ENCODE data around the gene TMEM86B. TPM values are rescaled to one million over a fixed set of nuclear protein-coding genes. Genes with fewer than 3 reads are reported as not detected.

Gene TMEM86B
- total RNA-seq, 1 donor from 2014 or later, result 3.9 TPM

DNA sequence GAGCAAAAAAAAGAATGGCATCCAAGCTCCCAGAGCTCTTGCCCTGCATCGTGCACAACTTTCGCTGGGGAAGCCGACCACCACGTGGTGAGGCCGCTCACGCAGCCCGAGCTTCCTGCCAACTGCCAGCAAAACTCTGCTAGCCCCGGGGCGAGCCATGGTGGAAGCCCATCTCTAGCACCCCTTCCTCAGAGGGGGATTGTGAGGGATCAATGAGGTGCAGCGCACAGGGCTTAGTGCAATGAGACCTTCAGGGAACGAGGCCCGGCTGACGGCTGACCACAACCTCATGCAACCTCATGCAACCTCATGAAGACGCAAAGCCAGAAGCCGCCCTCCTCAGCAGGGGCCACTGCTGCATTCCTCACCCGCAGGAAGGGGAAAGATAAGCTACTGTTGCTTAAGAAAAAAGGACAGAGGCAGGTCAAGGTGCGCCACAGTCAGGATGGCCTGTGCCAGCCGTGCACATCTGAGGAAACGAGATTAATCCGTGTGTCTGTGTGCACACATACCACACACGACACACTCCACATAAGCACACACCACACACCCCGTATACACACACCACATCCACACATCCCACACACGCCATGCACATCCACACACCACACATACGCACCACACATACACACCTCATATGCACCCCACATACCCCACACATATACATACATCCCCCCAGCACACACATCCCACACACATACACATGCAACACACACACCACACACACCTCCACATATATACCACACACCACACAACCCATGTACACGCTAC is 41.8 kb upstream of the TMEM86B start:
- Histone ChIP-seq H3K4me2 (ENCODE audit: low read length) (no peak overlapping the region), H2AFZ (ENCODE audit: low read depth, low read length) (no peak overlapping the region), H3K9me3 (ENCODE audit: insufficient read depth, low read depth, low read length) (peaks cover 4% of the 10 kb centered on the region), H3K79me2 (ENCODE audit: insufficient read depth, low read length) (peaks cover 5% of the 10 kb centered on the region), H3K36me3 (ENCODE audit: insufficient read depth, low read length) (no peaks in the 10 kb centered on the region), H4K20me1 (ENCODE audit: insufficient read depth, low read length) (peaks cover 6% of the 10 kb centered on the region), H3K4me1 (ENCODE audit: insufficient read depth, low read length) (no peaks in the 10 kb centered on the region), H3K27ac (ENCODE audit: low read depth, low read length) (no peak overlapping the region), H3K9ac (ENCODE audit: low read length) (no peak overlapping the region), H3K4me3 (ENCODE audit: insufficient read depth, low read depth, low read length) (no peak overlapping the region), H3K27me3 (ENCODE audit: insufficient read depth, low read length) (no peaks in the 10 kb centered on the region)
- DNase-seq (ENCODE audit: low read depth) (no peak), FAIRE-seq (no peak)
- Mint-ChIP-seq H3K9me3 (ENCODE audit: unreplicated experiment) (peaks cover 2% of the 10 kb centered on the region), H3K4me3 (ENCODE audit: unreplicated experiment) (no peak overlapping the region), H3K4me1 (ENCODE audit: low read depth, unreplicated experiment) (no peaks in the 10 kb centered on the region), H3K27ac (ENCODE audit: unreplicated experiment) (no peak overlapping the region), H3K27me3 (ENCODE audit: low read depth, unreplicated experiment) (no peaks in the 10 kb centered on the region), H3K36me3 (ENCODE audit: low read depth, unreplicated experiment) (peaks cover 18% of the 10 kb centered on the region)
- TF ChIP-seq, protein P1, sequence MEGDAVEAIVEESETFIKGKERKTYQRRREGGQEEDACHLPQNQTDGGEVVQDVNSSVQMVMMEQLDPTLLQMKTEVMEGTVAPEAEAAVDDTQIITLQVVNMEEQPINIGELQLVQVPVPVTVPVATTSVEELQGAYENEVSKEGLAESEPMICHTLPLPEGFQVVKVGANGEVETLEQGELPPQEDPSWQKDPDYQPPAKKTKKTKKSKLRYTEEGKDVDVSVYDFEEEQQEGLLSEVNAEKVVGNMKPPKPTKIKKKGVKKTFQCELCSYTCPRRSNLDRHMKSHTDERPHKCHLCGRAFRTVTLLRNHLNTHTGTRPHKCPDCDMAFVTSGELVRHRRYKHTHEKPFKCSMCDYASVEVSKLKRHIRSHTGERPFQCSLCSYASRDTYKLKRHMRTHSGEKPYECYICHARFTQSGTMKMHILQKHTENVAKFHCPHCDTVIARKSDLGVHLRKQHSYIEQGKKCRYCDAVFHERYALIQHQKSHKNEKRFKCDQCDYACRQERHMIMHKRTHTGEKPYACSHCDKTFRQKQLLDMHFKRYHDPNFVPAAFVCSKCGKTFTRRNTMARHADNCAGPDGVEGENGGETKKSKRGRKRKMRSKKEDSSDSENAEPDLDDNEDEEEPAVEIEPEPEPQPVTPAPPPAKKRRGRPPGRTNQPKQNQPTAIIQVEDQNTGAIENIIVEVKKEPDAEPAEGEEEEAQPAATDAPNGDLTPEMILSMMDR (IDR thresholded peaks at IDR 0.05; ENCODE audit: insufficient read depth, low read depth, low read length), result no peak
- TF ChIP-seq EZH2 (IDR thresholded peaks at IDR 0.05; ENCODE audit: insufficient read depth, low read length), result no peak

DNA sequence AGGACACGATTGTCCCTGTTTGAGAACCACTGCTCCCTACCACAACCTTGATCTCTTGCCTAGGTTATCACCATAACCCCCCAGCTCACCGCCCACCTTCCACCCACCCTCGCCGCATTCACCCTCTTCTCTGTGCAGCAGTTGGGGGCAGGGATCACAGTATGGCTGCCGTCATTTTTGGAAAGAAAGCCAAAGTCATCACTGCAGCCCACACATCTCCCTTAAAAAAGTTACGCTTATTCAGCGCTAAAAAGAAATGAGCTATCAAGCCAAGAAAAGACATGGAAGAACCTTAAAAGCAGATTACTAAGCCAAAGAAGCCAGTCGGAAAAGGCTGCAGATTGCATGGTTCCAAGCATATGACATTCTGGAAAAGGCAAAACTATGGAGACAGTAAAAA is 40.7 kb upstream of the TMEM86B start:
- Histone ChIP-seq H3K4me1 (ENCODE audit: insufficient read depth, low read length) (no peaks in the 10 kb centered on the region), H3K79me2 (ENCODE audit: insufficient read depth, low read length) (peaks cover 5% of the 10 kb centered on the region), H3K27me3 (ENCODE audit: insufficient read depth, low read length) (no peaks in the 10 kb centered on the region), H3K36me3 (ENCODE audit: insufficient read depth, low read length) (no peaks in the 10 kb centered on the region), H2AFZ (ENCODE audit: low read depth, low read length) (no peak overlapping the region), H3K9ac (ENCODE audit: low read length) (no peak overlapping the region), H3K4me2 (ENCODE audit: low read length) (no peak overlapping the region), H4K20me1 (ENCODE audit: insufficient read depth, low read length) (peaks cover 6% of the 10 kb centered on the region), H3K9me3 (ENCODE audit: insufficient read depth, low read depth, low read length) (peaks cover 4% of the 10 kb centered on the region), H3K4me3 (ENCODE audit: insufficient read depth, low read depth, low read length) (no peak overlapping the region), H3K27ac (ENCODE audit: low read depth, low read length) (no peak overlapping the region)
- DNase-seq (ENCODE audit: low read depth), result no peak
- H3K9me3 Mint-ChIP-seq (ENCODE audit: unreplicated experiment), result peaks cover 2% of the 10 kb centered on the region
- H3K4me1 Mint-ChIP-seq (ENCODE audit: low read depth, unreplicated experiment), result no peaks in the 10 kb centered on the region
- H3K27ac Mint-ChIP-seq (ENCODE audit: unreplicated experiment), result no peak overlapping the region
- H3K4me3 Mint-ChIP-seq (ENCODE audit: unreplicated experiment), result no peak overlapping the region
- no peaks in the 10 kb centered on the region for H3K27me3 Mint-ChIP-seq (ENCODE audit: low read depth, unreplicated experiment)
- TF ChIP-seq EZH2 (IDR thresholded peaks at IDR 0.05; ENCODE audit: insufficient read depth, low read length), result no peak
- TF ChIP-seq, protein P1 (IDR thresholded peaks at IDR 0.05; ENCODE audit: insufficient read depth, low read depth, low read length), result no peak
- FAIRE-seq, result no peak
- H3K36me3 Mint-ChIP-seq (ENCODE audit: low read depth, unreplicated experiment), result peaks cover 13% of the 10 kb centered on the region

DNA sequence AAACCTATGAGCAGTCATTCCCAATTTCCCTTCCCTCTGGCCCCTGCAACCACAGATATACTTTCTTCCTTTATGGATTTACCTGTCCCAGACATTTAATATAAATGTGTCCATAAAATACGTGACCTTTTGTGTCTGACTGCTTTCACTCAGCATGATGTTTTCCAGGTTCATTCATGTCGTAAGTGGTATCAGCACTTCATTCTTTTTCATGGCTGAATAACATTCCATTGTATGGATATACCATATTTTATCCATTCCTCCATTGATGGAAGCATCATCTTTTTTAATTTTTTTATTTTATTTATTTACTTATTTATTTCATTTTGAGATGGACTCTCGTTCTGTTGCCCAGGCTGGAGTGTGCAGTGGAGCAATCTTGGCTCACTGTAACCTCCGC is 38.3 kb upstream of the TMEM86B start:
- Histone ChIP-seq H3K27me3 (ENCODE audit: insufficient read depth, low read length) (no peaks in the 10 kb centered on the region), H3K4me2 (ENCODE audit: low read length) (no peak overlapping the region), H3K79me2 (ENCODE audit: insufficient read depth, low read length) (peaks cover 5% of the 10 kb centered on the region), H3K9me3 (ENCODE audit: insufficient read depth, low read depth, low read length) (peaks cover 4% of the 10 kb centered on the region), H3K4me1 (ENCODE audit: insufficient read depth, low read length) (no peaks in the 10 kb centered on the region), H4K20me1 (ENCODE audit: insufficient read depth, low read length) (peaks cover 6% of the 10 kb centered on the region), H2AFZ (ENCODE audit: low read depth, low read length) (no peak overlapping the region), H3K36me3 (ENCODE audit: insufficient read depth, low read length) (no peaks in the 10 kb centered on the region), H3K27ac (ENCODE audit: low read depth, low read length) (no peak overlapping the region), H3K4me3 (ENCODE audit: insufficient read depth, low read depth, low read length) (no peak overlapping the region), H3K9ac (ENCODE audit: low read length) (no peak overlapping the region)
- H3K4me1 Mint-ChIP-seq (ENCODE audit: low read depth, unreplicated experiment), result no peaks in the 10 kb centered on the region
- no peak for TF ChIP-seq EZH2 (IDR thresholded peaks at IDR 0.05; ENCODE audit: insufficient read depth, low read length)
- TF ChIP-seq, protein P1 (IDR thresholded peaks at IDR 0.05; ENCODE audit: insufficient read depth, low read depth, low read length), result no peak
- no peak for DNase-seq (ENCODE audit: low read depth)
- H3K27ac Mint-ChIP-seq (ENCODE audit: unreplicated experiment), result no peak overlapping the region
- peaks cover 2% of the 10 kb centered on the region for H3K9me3 Mint-ChIP-seq (ENCODE audit: unreplicated experiment)
- no peak overlapping the region for H3K4me3 Mint-ChIP-seq (ENCODE audit: unreplicated experiment)
- H3K27me3 Mint-ChIP-seq (ENCODE audit: low read depth, unreplicated experiment), result no peaks in the 10 kb centered on the region
- FAIRE-seq, result no peak
- H3K36me3 Mint-ChIP-seq (ENCODE audit: low read depth, unreplicated experiment), result peaks cover 13% of the 10 kb centered on the region
